Measurements from ENCODE around the gene FSTL5.

DNA sequence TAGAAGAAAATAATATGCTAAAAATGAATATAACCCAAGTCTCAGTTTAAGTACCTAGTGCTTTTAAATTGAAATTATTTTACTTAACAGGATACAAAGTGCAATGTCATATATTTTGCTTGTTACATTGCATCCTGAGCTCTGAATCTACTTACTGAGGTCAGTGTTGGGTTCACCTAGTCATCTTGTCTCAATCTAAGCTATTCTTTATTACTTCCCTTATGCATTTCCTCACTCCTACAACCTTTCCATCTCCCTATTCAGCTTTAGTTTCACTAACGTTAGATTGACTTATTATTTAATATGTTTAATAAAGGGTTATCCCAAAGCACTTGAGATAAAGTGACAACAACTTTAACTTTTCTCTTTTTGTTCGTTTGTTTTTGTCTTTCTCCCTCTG lies 483.7 kb downstream of the FSTL5 start:
- TF ChIP-seq, protein P1, sequence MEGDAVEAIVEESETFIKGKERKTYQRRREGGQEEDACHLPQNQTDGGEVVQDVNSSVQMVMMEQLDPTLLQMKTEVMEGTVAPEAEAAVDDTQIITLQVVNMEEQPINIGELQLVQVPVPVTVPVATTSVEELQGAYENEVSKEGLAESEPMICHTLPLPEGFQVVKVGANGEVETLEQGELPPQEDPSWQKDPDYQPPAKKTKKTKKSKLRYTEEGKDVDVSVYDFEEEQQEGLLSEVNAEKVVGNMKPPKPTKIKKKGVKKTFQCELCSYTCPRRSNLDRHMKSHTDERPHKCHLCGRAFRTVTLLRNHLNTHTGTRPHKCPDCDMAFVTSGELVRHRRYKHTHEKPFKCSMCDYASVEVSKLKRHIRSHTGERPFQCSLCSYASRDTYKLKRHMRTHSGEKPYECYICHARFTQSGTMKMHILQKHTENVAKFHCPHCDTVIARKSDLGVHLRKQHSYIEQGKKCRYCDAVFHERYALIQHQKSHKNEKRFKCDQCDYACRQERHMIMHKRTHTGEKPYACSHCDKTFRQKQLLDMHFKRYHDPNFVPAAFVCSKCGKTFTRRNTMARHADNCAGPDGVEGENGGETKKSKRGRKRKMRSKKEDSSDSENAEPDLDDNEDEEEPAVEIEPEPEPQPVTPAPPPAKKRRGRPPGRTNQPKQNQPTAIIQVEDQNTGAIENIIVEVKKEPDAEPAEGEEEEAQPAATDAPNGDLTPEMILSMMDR (IDR thresholded peaks at IDR 0.05): no peak
- TF ChIP-seq POLR2A (IDR thresholded peaks at IDR 0.05; ENCODE audit: low read depth) (no peak), EP300 (IDR thresholded peaks at IDR 0.05) (no peak), POLR2AphosphoS5 (IDR thresholded peaks at IDR 0.05) (no peak)
